WTC11 (cell line): Measurements from ENCODE around the gene CD276. TPM values are rescaled to one million over a fixed set of nuclear protein-coding genes. Genes with fewer than 3 reads are reported as not detected.

Experiments used
- ATAC-seq: fragments of 200-7000 bp; cut with Tn5 transposase; 2 replicates; pipeline ENCODE4 v1.10.0; 2021; ENCODE audit warnings: mild to moderate bottlenecking, moderate library complexity
- CTCF ChIA-PET: fragments of 300-600 bp; sonication (Branson Sonifier 250); formaldehyde crosslinking; loops from one replicate; lab custom pipeline; 2021; ENCODE audit warnings: antibody characterized with exemption; lab: Charles Lee
- POLR2A ChIA-PET: fragments of 350-600 bp; sonication (Branson Sonifier 250); formaldehyde crosslinking; loops from one replicate; lab custom pipeline; 2021; ENCODE audit warnings: antibody characterized with exemption; lab: Charles Lee
- DNase-seq: peaks from one replicate; pipeline ENCODE4 v3.0.0; 2021; ENCODE audit warnings: low spot score
- H3K27ac Mint-ChIP-seq: 2 replicates; pipeline ENCODE4 v1.8.0; 2021; ENCODE audit warnings: mixed read lengths
- H3K27me3 Mint-ChIP-seq: 2 replicates; pipeline ENCODE4 v1.8.0; 2021; ENCODE audit warnings: low read depth, mild to moderate bottlenecking, moderate library complexity, mixed read lengths
- H3K36me3 Mint-ChIP-seq: 2 replicates; pipeline ENCODE4 v1.8.0; 2021; ENCODE audit warnings: mixed read lengths
- H3K4me1 Mint-ChIP-seq: 2 replicates; pipeline ENCODE4 v1.8.0; 2022; ENCODE audit warnings: mixed read lengths
- H3K4me3 Mint-ChIP-seq: 2 replicates; pipeline ENCODE4 v1.8.0; 2021; ENCODE audit warnings: mild to moderate bottlenecking, moderate library complexity, mixed read lengths
- H3K9me3 Mint-ChIP-seq: 2 replicates; pipeline ENCODE4 v1.8.0; 2021; ENCODE audit warnings: mixed read lengths
- ARID4B ChIP-seq: sonication (generic); formaldehyde crosslinking; IDR thresholded peaks from 2 replicates; pipeline ENCODE4 v1.8.0; 2023; ENCODE audit warnings: missing genetic modification reagents, mild to moderate bottlenecking, borderline replicate concordance
- ATF2 ChIP-seq: sonication (generic); formaldehyde crosslinking; IDR thresholded peaks from 2 replicates; pipeline ENCODE4 v1.8.1; 2022; ENCODE audit warnings: low read depth, missing genetic modification reagents, borderline replicate concordance
- CTCF ChIP-seq: fragments of 200-600 bp; IDR thresholded peaks from 2 replicates; pipeline ENCODE4 v1.8.0; 2022; ENCODE audit warnings: antibody characterized with exemption
- ERG ChIP-seq: fragments of 250-450 bp; sonication (Bioruptor Pico); IDR thresholded peaks from 2 replicates; pipeline ENCODE4 v1.8.0; 2021; ENCODE audit warnings: mild to moderate bottlenecking
- GABPB1 ChIP-seq: sonication (generic); formaldehyde crosslinking; IDR thresholded peaks from 2 replicates; pipeline ENCODE4 v1.8.1; 2023; ENCODE audit warnings: mild to moderate bottlenecking, missing genetic modification reagents
- HMGXB4 ChIP-seq: sonication (generic); formaldehyde crosslinking; IDR thresholded peaks from 2 replicates; pipeline ENCODE4 v1.8.1; 2023; ENCODE audit warnings: mild to moderate bottlenecking, moderate library complexity, missing genetic modification reagents
- JAZF1 ChIP-seq: fragments of 250-450 bp; sonication (Bioruptor Pico); IDR thresholded peaks from 2 replicates; pipeline ENCODE4 v1.9.0; 2021; ENCODE audit warnings: moderate library complexity, mild to moderate bottlenecking, inconsistent platforms
- KAT7 ChIP-seq: sonication (generic); formaldehyde crosslinking; IDR thresholded peaks from 2 replicates; pipeline ENCODE4 v1.8.1; 2023; ENCODE audit warnings: missing genetic modification reagents, mild to moderate bottlenecking, borderline replicate concordance
- NR1H2 ChIP-seq: sonication (generic); formaldehyde crosslinking; IDR thresholded peaks from 2 replicates; pipeline ENCODE4 v1.9.0; 2021; ENCODE audit warnings: mild to moderate bottlenecking, moderate library complexity, missing genetic modification reagents
- PRRX2 ChIP-seq: fragments of 250-450 bp; sonication (Bioruptor Pico); IDR thresholded peaks from 2 replicates; pipeline ENCODE4 v1.8.0; 2021; ENCODE audit warnings: mild to moderate bottlenecking
- SMAD3 ChIP-seq: sonication (generic); formaldehyde crosslinking; IDR thresholded peaks from 2 replicates; pipeline ENCODE4 v1.8.0; 2022; ENCODE audit warnings: missing genetic modification reagents, mild to moderate bottlenecking, borderline replicate concordance
- SMAD4 ChIP-seq: sonication (generic); formaldehyde crosslinking; IDR thresholded peaks from 2 replicates; pipeline ENCODE4 v1.8.0; 2022; ENCODE audit warnings: mild to moderate bottlenecking, missing genetic modification reagents
- ZBTB21 ChIP-seq: sonication (generic); formaldehyde crosslinking; IDR thresholded peaks from 2 replicates; pipeline ENCODE4 v1.8.1; 2023; ENCODE audit warnings: mild to moderate bottlenecking, missing genetic modification reagents, borderline replicate concordance
- ZNF138 ChIP-seq: sonication (generic); formaldehyde crosslinking; conservative IDR thresholded peaks from 2 replicates; pipeline ENCODE4 v1.8.1; 2022; ENCODE audit warnings: mild to moderate bottlenecking, moderate library complexity, missing genetic modification reagents
- ZNF263 ChIP-seq: sonication (generic); formaldehyde crosslinking; IDR thresholded peaks from 2 replicates; pipeline ENCODE4 v1.8.1; 2022; ENCODE audit warnings: low read depth, mild to moderate bottlenecking, moderate library complexity, missing genetic modification reagents
- ZNF423 ChIP-seq: fragments of 250-450 bp; sonication (Bioruptor Pico); IDR thresholded peaks from 2 replicates; pipeline ENCODE4 v2.1.2; 2022; ENCODE audit warnings: mild to moderate bottlenecking, moderate library complexity
- total RNA-seq: library from RNA; stranded (reverse); gene quantifications from 3 replicates; pipeline ENCODE4 v1.2.3, GENCODE V29; 2021

Gene CD276
- total RNA-seq, 1 experiment from 2014 or later = 153 TPM

GRCh38 chr15:73674587-73674986 is 9.6 kb upstream of the CD276 start (continued):
- no peak for TF ChIP-seq ATF2 (CRISPR knock-in tag)
- TF ChIP-seq NR1H2 (CRISPR knock-in tag) = no peak

- Mint-ChIP-seq H3K36me3 (no peaks in the 10 kb centered on the region), H3K9me3 (no peaks in the 10 kb centered on the region), H3K4me1 (peaks cover 12% of the 10 kb centered on the region), H3K27me3 (no peaks in the 10 kb centered on the region; the same call in 1 of the 2 replicates), H3K27ac (no peak overlapping the region), H3K4me3 (no peak overlapping the region)
- peak; percentile 78 for DNase-seq
- TF ChIP-seq ZNF263 (CRISPR knock-in tag) = no peak
- no peak for TF ChIP-seq ERG (CRISPR knock-in tag)
- TF ChIP-seq CTCF = peak; percentile 70; the same call in 1 of the 2 replicates
- no peak for TF ChIP-seq SMAD3 (CRISPR knock-in tag)
- no peak for TF ChIP-seq HMGXB4 (CRISPR knock-in tag)
- TF ChIP-seq GABPB1 (CRISPR knock-in tag) = no peak
- TF ChIP-seq ZNF423 (CRISPR knock-in tag) = no peak
- no peak for TF ChIP-seq ZNF138 (CRISPR knock-in tag)
- 0 out of 2 replicates have a peak, but pooled peaks have one; percentile 18 for TF ChIP-seq ARID4B (CRISPR knock-in tag)
- TF ChIP-seq KAT7 (CRISPR knock-in tag) = no peak
- TF ChIP-seq SMAD4 (CRISPR knock-in tag) = no peak
- no peak for TF ChIP-seq PRRX2 (CRISPR knock-in tag)
- no peak for TF ChIP-seq ZBTB21 (CRISPR knock-in tag)
- TF ChIP-seq JAZF1 (CRISPR knock-in tag) = no peak
- CTCF ChIA-PET = interaction anchor here (0.6 to 5.3 kb wide), 38 partner anchors 9 to 412 kb away, joined by 3 to 98 read pairs (median 4); partner anchors contain the start of genes INSYN1 and NPTN
- ATAC-seq = peak; percentile 92
- POLR2A ChIA-PET = no interaction called here
Observed at GRCh38 chr15:73677146-73677607, 7.0 kb upstream of the CD276 start.
